HepG2 (cell line): ENCODE data around the gene INTS1. TPM values are rescaled to one million over a fixed set of nuclear protein-coding genes. Genes with fewer than 3 reads are reported as not detected.

Experiments used
- DMAP1 ChIP-seq: IDR thresholded peaks from 2 replicates; pipeline ENCODE4 v1.6.1; 2016
- FOSL1 ChIP-seq: sonication (generic); formaldehyde crosslinking; IDR thresholded peaks from 2 replicates; pipeline ENCODE4 v1.9.0; 2021; ENCODE audit warnings: missing genetic modification reagents, borderline replicate concordance
- FOXK2 ChIP-seq: fragments of 450-650 bp; IDR thresholded peaks from 2 replicates; pipeline ENCODE4 v1.6.1; 2016
- GATA4 ChIP-seq: sonication (generic); IDR thresholded peaks from 2 replicates; pipeline ENCODE4 v1.6.1; 2016; ENCODE audit warnings: antibody characterized with exemption, low read depth, borderline replicate concordance
- HNF4A ChIP-seq: sonication (generic); formaldehyde crosslinking; IDR thresholded peaks from 2 replicates; pipeline ENCODE4 v1.4.0; 2020; ENCODE audit warnings: missing genetic modification reagents
- HOXA3 ChIP-seq: sonication (generic); formaldehyde crosslinking; IDR thresholded peaks from 2 replicates; pipeline ENCODE4 v1.5.0; 2020; ENCODE audit warnings: missing genetic modification reagents
- KMT2B ChIP-seq: IDR thresholded peaks from 2 replicates; pipeline ENCODE4 v1.6.1; 2016; ENCODE audit warnings: missing genetic modification reagents, missing compliant biosample characterization
- NFAT5 ChIP-seq: sonication (generic); formaldehyde crosslinking; IDR thresholded peaks from 2 replicates; pipeline ENCODE4 v1.4.0; 2020; ENCODE audit warnings: missing genetic modification reagents
- RFX5 ChIP-seq: IDR thresholded peaks from 2 replicates; pipeline ENCODE4 v1.6.1; 2011; ENCODE audit warnings: low read depth, low read length, improper control_type of control experiment
- SMARCC2 ChIP-seq: fragments of 450-650 bp; IDR thresholded peaks from 2 replicates; pipeline ENCODE4 v1.6.1; 2017; ENCODE audit warnings: antibody characterized with exemption, mild to moderate bottlenecking
- ZKSCAN1 ChIP-seq: fragments of 150-350 bp; IDR thresholded peaks from 2 replicates; pipeline ENCODE4 v1.6.1; 2014; ENCODE audit warnings: low read length
- ZNF12 ChIP-seq: sonication (generic); formaldehyde crosslinking; IDR thresholded peaks from 2 replicates; pipeline ENCODE4 v1.5.0; 2020; ENCODE audit warnings: missing genetic modification reagents
- ZNF234 ChIP-seq: sonication (generic); formaldehyde crosslinking; conservative IDR thresholded peaks from 2 replicates; pipeline ENCODE4 v1.5.1; 2020; ENCODE audit warnings: mild to moderate bottlenecking, missing genetic modification reagents
- polyA plus RNA-seq, 8 experiments: library from polyadenylated mRNA; depleted of rRNA in 3 of 8; stranded (reverse) in 7 of 8; unstranded in 1 of 8; fragments of >200 nt; fragmentation: Illumina TruSeq in 4 of 8; extraction: Trizol in 4 of 8; gene quantifications; 2 replicates each; pipeline versions ENCODE4 v1.2.1 to v1.2.3, GENCODE V29; 2011 to 2016; ENCODE audit warnings: low read depth in 4 of 8, missing spikeins in 1 of 8, mixed read lengths in 1 of 8; ENCODE audit not compliant: insufficient read depth in 1 of 8
- total RNA-seq, 5 experiments: library from RNA; depleted of rRNA; stranded (reverse); fragments of >200 nt; fragmentation: Illumina TruSeq; extraction: Trizol; gene quantifications; 2 replicates each; pipeline ENCODE4 v1.2.3, GENCODE V29; 2016; ENCODE audit warnings: low read depth in 1 of 5
- TF ChIP-seq, protein P1 (sequence below): sonication (generic); formaldehyde crosslinking; IDR thresholded peaks from 2 replicates; pipeline ENCODE4 v1.4.0; 2020; ENCODE audit warnings: mild to moderate bottlenecking, missing genetic modification reagents
- TF ChIP-seq, protein P2 (sequence below): sonication (generic); formaldehyde crosslinking; IDR thresholded peaks from 2 replicates; pipeline ENCODE4 v1.4.0; 2020; ENCODE audit warnings: missing genetic modification reagents, borderline replicate concordance
- TF ChIP-seq, protein P3 (sequence below): sonication (generic); formaldehyde crosslinking; IDR thresholded peaks from 2 replicates; pipeline ENCODE4 v1.8.0; 2022; ENCODE audit warnings: missing genetic modification reagents, mild to moderate bottlenecking, borderline replicate concordance

The INTS1 gene
- total and polyA plus RNA-seq, 2 of the 13 experiments (the other 11 are each of a cell fraction or from before 2014, with no cell fraction given), result 13.7 to 29.0 TPM

- TF ChIP-seq, protein P1, sequence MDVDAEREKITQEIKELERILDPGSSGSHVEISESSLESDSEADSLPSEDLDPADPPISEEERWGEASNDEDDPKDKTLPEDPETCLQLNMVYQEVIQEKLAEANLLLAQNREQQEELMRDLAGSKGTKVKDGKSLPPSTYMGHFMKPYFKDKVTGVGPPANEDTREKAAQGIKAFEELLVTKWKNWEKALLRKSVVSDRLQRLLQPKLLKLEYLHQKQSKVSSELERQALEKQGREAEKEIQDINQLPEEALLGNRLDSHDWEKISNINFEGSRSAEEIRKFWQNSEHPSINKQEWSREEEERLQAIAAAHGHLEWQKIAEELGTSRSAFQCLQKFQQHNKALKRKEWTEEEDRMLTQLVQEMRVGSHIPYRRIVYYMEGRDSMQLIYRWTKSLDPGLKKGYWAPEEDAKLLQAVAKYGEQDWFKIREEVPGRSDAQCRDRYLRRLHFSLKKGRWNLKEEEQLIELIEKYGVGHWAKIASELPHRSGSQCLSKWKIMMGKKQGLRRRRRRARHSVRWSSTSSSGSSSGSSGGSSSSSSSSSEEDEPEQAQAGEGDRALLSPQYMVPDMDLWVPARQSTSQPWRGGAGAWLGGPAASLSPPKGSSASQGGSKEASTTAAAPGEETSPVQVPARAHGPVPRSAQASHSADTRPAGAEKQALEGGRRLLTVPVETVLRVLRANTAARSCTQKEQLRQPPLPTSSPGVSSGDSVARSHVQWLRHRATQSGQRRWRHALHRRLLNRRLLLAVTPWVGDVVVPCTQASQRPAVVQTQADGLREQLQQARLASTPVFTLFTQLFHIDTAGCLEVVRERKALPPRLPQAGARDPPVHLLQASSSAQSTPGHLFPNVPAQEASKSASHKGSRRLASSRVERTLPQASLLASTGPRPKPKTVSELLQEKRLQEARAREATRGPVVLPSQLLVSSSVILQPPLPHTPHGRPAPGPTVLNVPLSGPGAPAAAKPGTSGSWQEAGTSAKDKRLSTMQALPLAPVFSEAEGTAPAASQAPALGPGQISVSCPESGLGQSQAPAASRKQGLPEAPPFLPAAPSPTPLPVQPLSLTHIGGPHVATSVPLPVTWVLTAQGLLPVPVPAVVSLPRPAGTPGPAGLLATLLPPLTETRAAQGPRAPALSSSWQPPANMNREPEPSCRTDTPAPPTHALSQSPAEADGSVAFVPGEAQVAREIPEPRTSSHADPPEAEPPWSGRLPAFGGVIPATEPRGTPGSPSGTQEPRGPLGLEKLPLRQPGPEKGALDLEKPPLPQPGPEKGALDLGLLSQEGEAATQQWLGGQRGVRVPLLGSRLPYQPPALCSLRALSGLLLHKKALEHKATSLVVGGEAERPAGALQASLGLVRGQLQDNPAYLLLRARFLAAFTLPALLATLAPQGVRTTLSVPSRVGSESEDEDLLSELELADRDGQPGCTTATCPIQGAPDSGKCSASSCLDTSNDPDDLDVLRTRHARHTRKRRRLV (CRISPR knock-in tag), result no peak
- TF ChIP-seq HNF4A (CRISPR knock-in tag), result no peak
- TF ChIP-seq SMARCC2, result no peak
- TF ChIP-seq DMAP1 (CRISPR knock-in tag), result peak; percentile 65; the same call in 1 of the 2 replicates
- TF ChIP-seq GATA4, result no peak
- TF ChIP-seq FOXK2, result no peak
- TF ChIP-seq, protein P2, sequence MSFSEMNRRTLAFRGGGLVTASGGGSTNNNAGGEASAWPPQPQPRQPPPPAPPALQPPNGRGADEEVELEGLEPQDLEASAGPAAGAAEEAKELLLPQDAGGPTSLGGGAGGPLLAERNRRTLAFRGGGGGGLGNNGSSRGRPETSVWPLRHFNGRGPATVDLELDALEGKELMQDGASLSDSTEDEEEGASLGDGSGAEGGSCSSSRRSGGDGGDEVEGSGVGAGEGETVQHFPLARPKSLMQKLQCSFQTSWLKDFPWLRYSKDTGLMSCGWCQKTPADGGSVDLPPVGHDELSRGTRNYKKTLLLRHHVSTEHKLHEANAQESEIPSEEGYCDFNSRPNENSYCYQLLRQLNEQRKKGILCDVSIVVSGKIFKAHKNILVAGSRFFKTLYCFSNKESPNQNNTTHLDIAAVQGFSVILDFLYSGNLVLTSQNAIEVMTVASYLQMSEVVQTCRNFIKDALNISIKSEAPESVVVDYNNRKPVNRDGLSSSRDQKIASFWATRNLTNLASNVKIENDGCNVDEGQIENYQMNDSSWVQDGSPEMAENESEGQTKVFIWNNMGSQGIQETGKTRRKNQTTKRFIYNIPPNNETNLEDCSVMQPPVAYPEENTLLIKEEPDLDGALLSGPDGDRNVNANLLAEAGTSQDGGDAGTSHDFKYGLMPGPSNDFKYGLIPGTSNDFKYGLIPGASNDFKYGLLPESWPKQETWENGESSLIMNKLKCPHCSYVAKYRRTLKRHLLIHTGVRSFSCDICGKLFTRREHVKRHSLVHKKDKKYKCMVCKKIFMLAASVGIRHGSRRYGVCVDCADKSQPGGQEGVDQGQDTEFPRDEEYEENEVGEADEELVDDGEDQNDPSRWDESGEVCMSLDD (CRISPR knock-in tag), result no peak
- peak; percentile 73 for TF ChIP-seq HOXA3 (CRISPR knock-in tag)
- TF ChIP-seq NFAT5 (CRISPR knock-in tag), result no peak
- TF ChIP-seq ZKSCAN1, result no peak
- no peak for TF ChIP-seq RFX5
- TF ChIP-seq ZNF12 (CRISPR knock-in tag), result no peak
- TF ChIP-seq ZNF234 (CRISPR knock-in tag), result no peak
- TF ChIP-seq, protein P3, sequence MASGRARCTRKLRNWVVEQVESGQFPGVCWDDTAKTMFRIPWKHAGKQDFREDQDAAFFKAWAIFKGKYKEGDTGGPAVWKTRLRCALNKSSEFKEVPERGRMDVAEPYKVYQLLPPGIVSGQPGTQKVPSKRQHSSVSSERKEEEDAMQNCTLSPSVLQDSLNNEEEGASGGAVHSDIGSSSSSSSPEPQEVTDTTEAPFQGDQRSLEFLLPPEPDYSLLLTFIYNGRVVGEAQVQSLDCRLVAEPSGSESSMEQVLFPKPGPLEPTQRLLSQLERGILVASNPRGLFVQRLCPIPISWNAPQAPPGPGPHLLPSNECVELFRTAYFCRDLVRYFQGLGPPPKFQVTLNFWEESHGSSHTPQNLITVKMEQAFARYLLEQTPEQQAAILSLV (CRISPR knock-in tag), result no peak; the same call in 1 of the 2 replicates
- TF ChIP-seq KMT2B (CRISPR knock-in tag), result no peak
- no peak for TF ChIP-seq FOSL1 (CRISPR knock-in tag)
These were observed 30.2 kb downstream of the INTS1 start (continued) for GRCh38 chr7:1473864-1474512.
